Activated naive CD4-positive, alpha-beta T cell (primary cell): ENCODE measurements around the gene LIM2.
"Not testable (repeated sequence)": the region's sequence is repeated elsewhere in the genome, so short reads cannot be mapped to it uniquely, and the experiment has no call there.

Experiments
- DNase-seq, 4 experiments: peaks; one replicate each; lab custom pipeline; 2025; lab: John Stamatoyannopoulos, UW

The LIM2 gene

GRCh38 chr19:51387924-51388389, at the start of gene LIM2:
Gene LIM2 (minus strand): TSS chr19:51387974. CDS start chr19:51387443, 531 bp downstream.
- no peak for DNase-seq

DNA sequence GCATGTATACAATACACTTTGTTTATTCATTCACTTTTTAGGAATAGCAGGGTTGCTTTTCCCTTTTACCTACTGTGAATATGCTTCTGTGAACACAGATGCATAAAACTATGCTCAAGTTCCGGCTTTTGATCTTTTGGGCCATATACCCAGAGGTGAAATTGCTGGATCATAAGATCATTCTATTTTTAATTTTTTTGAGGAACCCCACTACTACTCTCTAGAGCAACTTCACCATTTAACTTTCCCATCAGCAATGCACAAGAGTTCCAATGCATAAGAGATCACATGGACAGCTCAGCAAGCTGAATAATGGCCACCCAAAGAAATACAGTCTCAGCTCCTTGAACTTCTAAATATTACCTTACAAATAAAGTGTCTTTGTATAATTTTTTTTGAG, 46.7 kb upstream of the LIM2 start:
- no peak for DNase-seq

GRCh38 chr19:51433043-51433442, 45.3 kb upstream of the LIM2 start:
- DNase-seq, result no peak

DNA sequence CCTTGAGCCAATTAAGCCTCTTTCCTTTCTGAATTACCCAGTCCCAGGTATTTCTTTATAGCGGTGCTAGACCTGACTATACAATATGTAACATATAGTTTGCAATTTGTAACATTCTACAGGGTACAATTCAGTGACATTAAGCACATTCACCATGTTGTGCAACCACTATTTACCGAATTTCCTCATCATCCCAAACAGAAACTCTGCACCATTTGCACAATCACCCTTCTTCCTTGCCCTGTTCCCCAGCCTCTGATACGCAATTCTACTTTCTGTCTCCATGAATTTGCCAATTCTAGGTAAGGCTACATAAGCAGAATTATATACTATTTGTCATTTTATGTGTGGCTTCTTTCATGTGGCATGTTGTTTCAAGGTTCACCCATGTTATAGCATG, 43.4 kb upstream of the LIM2 start:
- DNase-seq, result no peak

- no peak for DNase-seq
Observed at GRCh38 chr19:51430221-51430620, 42.4 kb upstream of the LIM2 start.

DNA sequence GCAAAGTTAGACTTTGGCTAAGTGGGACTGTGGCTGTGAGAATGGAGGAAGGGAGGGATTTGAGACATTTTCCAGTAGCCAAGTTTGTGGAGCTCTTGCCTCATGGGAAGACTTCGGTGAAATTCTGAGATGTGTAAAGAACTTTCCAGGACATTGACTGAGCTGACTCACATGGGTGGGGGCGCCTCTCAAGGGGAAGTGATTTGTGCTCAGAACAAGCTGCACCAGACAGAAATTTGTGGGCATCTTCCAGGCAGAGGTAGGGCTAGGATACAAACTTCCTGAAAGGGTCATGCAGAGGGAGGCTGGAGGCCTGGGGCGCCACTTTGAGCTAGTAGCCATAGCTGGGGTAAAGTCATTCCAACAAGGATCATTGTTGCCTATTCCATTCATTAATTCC, 39.4 kb upstream of the LIM2 start:
- DNase-seq, result no peak

- peak; percentile 73 to 92 (median 76) for DNase-seq
Observed at GRCh38 chr19:51422053-51422448, 34.3 kb upstream of the LIM2 start.

DNA sequence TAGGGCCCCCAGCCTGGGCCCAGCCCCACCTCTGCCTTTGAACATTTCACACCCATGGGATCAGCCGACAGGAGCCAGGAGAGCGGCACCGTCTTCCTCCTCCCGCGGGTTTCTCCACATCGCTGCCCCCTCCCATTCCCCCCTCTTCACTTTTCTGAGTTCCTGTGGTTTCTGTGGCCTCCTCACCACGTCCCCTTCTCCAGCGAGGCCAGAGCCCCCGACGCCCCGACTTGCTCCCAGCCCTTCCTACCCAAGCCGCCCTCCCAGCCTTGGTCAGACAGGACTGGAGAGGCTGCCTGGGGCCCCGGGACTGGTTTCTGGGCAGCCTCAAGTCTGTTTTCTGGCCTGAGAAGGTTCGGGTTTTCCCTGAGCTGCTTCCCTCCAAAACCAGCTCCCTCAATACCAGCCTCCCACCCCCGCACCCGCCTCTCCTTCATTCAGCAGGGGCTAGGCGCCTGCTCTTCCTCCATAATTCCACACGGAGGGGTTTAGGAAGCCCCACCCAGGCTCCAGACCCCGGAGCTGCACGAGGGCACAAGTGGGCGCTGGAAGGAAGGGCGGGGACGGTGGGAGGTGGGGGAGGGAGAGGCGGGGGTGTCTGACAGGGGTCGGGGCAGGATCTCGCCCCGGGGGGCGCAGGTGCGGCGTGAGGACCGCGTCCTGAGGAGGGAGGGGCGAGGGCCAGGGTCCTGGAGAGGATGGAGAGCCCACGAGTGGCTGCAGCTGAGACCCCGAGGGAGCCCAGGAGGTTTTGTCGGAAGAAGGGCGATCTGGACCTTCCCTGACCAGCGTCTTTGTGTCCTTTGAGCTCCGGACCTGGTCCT, 33.7 kb upstream of the LIM2 start:
- DNase-seq, result no peak

GRCh38 chr19:51420511-51420910, 32.7 kb upstream of the LIM2 start:
- not testable (repeated sequence) for DNase-seq

DNA sequence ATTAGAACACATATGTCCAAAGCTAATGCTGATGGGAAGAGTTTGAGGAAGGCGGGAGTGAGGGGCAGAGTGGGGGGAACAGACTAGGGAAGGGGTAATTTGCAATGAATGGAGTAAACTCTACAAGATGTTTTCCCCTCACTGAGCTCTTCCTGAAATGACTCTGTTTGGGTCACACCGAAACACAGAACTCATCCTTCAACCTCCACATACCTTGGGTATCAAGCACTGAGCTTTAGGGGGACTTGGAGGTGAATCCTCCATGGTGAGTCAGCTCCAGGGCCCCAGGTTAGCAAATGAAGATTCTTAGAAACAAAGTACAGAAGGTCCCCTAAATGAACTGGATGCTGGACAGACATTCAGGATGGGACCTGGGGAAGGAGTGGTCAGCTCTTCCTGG, 30.9 kb upstream of the LIM2 start:
- DNase-seq, result no peak

- DNase-seq, result no peak
Observed at GRCh38 chr19:51417810-51418157, 30.0 kb upstream of the LIM2 start.

DNA sequence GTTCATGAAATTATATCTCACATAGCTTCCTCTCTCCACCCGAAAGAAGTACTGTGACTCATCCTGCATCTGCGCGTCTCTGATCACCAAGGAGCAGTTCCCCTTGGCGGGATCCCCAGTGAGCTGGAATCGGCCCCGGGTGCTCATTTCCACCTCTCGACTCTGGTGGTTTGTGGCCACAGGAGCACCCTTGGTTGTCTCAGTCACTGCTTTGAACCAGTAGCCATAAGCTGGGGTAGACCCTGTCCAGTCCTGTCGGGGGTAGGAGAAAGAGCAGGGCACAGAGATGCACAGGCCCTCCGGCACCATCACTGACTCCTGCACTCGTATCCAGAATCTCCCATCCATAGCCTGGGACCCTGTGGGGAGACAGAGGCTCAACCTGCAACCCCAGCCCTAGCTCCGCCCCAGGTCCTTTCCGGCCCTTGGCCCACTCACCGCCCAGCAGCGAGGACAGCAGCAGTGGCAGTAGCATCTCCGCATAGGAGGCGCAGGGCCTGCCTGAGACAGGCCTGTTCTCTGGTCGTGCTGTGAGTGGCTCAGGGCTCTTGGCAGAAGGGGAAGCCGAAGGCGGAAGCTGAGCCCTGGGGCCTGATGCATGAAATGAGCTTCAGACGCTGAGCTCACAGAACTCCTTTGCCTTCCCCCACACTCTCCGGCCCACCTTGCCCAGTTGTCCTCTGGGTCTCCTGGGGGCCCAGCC, 29.5 kb upstream of the LIM2 start, which contains the start of gene SIGLEC10:
Gene SIGLEC10 (minus strand): TSS at position 536 of the 703 bp plus-strand sequence. CDS start 61 bp downstream, at position 475.
- DNase-seq, result no peak

GRCh38 chr19:51416422-51416821, 28.6 kb upstream of the LIM2 start:
- DNase-seq, result not testable (repeated sequence)

DNA sequence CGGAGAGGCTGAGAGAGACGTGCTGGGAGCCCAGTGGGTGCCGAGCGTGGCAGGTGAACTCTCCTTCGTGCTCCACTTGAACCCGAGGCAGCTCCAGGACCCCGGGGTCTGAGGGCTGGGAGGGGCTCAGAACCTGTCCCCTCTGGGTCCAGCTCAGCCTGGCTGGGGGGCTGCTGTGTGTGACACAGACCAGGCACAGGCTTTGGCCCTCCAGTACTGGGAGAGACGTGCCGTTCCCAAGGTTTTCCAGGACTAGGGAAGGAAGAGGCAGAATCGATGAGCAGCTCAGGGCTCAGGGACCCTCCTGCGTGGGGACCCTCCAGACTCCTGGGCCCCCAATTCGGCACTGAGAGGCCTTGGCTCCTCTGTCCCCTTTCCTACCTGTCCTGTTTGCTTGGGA, 27.4 kb upstream of the LIM2 start:
- no peak for DNase-seq

DNA sequence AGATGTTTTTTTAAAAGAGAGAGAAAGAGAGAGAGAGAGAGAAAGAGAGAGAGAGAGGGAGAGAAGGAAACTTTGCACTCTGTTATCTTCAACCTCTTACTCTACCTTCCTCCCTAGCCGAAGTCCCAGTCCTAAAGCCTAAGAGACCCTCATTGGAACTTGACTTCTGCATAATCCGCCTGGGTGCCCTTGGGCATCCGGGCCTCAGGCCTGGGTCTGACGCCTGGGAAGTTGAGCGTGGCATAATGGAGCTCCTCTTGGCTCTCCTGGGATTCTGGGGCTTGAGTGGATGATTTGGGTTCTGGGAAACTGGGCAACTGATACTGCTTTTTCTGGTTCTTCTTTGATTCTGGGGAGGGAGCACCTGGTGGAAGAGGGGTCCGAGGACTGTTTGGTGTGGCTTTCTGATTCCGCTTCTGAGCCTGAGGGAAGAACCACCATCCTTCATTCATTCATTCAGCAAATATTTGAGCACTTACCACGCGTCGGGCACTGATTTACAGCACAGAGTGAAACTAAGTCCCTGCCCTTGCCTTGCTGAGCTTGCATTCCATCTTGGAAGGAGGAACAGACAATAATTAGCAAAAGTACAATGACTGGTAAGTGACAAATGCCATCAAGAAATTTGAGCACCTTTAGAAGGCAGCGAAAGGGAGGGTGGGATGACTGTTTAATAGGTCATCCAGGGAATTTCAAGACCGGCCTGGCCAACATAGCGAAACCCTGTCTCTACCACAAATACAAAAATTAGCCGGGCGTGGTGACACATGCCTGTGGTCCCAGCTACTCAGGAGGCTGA, 23.4 kb upstream of the LIM2 start:
- no peak for DNase-seq

DNA sequence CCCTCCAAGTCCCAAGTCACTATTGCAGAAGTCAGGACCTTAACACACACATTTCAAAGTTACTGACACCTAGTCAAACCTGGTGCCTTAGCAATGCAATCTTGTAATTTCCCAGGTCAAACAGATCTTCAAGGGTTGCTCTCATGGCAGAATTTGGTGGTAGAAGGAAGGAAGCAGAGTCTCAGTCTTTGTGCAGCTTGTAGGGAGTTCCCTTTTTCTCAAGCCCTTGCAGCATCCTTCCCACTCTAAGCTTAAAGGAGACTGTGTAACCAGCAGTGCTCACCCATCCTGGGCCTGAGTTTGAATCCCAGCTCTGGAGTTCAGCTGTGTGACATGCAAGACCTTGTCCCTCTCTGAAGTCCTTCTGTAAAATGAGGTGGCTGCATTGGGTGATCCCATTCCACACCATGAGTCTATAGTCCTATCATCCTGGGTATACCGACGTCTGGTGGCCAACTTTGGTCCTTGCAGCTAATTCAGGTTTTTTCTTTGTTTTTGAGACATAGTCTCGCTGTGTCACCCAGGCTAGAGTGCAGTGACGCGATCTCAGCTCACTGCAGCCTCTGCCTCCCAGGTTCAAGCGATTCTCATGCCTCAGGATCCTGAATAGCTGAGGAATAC, 19.8 kb upstream of the LIM2 start:
- DNase-seq, result no peak

DNA sequence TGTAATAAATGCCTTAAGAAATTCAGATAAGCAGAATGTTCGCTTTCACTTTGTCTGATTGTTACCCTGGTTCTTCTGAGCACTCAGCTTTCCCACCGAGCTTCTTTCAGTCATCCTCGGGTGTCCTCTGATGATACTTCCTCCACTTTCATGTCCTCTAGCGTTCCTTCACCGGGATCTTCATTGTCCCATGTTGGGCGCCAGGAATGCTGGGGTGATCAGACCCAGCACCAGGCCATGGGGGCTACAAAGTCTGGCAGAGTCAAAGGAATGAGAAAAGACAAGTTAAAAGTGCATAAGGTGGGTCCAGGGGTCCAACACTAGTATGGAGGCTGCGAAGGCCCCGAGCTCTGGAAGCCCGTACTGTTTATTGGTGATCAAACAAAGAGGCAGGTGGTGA, 14.3 kb upstream of the LIM2 start:
- no peak for DNase-seq

DNA sequence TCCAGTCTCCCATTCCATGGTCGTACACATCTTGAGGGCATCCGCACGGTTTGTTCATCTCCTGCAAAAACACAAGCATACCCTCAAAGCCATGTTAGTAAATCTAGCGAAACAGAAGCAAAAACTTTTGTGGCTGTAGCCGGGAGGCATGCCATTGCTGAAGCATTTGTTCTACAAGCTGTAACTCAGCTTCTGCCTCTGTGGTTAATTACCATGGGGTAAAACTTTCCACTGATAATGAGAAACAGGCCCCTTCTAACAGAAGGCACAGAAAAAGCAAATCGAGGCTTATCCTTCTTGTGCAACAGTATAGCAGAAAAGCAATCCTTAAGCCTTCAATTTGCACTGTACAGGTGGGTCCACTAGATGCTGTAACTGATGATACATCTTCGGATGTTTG, 12.2 kb upstream of the LIM2 start:
- not testable (repeated sequence) for DNase-seq

GRCh38 chr19:51399231-51399630, 11.5 kb upstream of the LIM2 start:
- no peak for DNase-seq

DNA sequence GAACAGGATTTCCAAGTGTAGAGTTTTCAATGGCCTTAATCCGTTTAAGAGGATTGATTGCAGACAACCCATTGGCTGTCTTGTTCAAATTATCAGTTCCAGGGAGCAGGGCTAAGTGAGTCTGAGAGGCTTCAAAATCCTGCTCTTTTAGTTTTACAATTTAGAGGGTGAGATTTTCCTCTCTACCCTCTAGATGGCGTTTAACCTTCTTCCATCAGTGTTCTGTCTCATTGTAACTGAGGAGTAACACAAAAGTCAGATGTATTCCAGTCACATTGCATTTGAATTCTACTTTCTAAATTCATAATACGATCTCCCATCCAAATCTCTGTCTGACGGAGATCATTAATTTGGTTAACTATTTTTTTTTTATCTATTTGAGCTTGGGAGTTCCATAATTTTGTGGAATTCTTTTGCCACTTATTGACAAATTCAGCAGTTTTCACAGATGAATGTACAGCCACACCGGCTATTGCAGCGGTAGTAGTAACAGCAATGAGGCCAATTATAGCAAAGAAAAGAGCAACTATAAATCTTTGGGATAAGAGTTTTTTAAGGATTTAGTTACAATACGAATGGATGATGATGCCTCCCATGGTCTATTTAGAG, 10.4 kb upstream of the LIM2 start:
- DNase-seq, result no peak

GRCh38 chr19:51397453-51397852, 9.7 kb upstream of the LIM2 start:
- DNase-seq, result not testable (repeated sequence)

- DNase-seq, result no peak
Observed at GRCh38 chr19:51396175-51396574, 8.4 kb upstream of the LIM2 start.
